BE2C (cell line): ENCODE data around the gene PRRT3.

Experiments
- DNase-seq: peaks from one replicate; pipeline ENCODE4 v3.0.0-alpha.2; 2020
- H3K27me3 ChIP-seq: fragments of 250-450 bp; sonication (Bioruptor Pico); 2 replicates; pipeline ENCODE4 v1.5.1; 2020; ENCODE audit warnings: mild to moderate bottlenecking
- H3K36me3 ChIP-seq: fragments of 250-450 bp; sonication (Bioruptor Pico); 2 replicates; pipeline ENCODE4 v1.5.1; 2020; ENCODE audit warnings: mild to moderate bottlenecking
- H3K4me1 ChIP-seq: fragments of 250-450 bp; sonication (Bioruptor Pico); 2 replicates; pipeline ENCODE4 v1.5.1; 2020
- H3K4me3 ChIP-seq: 2 replicates; pipeline ENCODE4 v1.5.1; 2011; ENCODE audit warnings: low read depth, low read length
- H3K9me3 ChIP-seq: fragments of 250-450 bp; sonication (Bioruptor Pico); 2 replicates; pipeline ENCODE4 v1.5.1; 2020
- CTCF ChIP-seq: IDR thresholded peaks from 2 replicates; pipeline ENCODE4 v1.5.1; 2012; ENCODE audit warnings: mild to moderate bottlenecking, low read depth, low read length

PRRT3 gene

GRCh38 chr3:9938966-9939365 is 13.2 kb downstream of the PRRT3 start:
- no peak for TF ChIP-seq CTCF
- H3K36me3 ChIP-seq = no peaks in the 10 kb centered on the region

GRCh38 chr3:9937486-9938238 is 14.5 kb downstream of the PRRT3 start:
- no peaks in the 10 kb centered on the region; the same call in 1 of the 2 replicates for H3K4me1 ChIP-seq
- no peaks in the 10 kb centered on the region for H3K27me3 ChIP-seq
- no peak for TF ChIP-seq CTCF
- no peaks in the 10 kb centered on the region for H3K9me3 ChIP-seq
- no peaks in the 10 kb centered on the region for H3K36me3 ChIP-seq
- DNase-seq = no peak
- no peak overlapping the region for H3K4me3 ChIP-seq

More at GRCh38 chr3:9938966-9939365, 13.2 kb downstream of the PRRT3 start:
- no peak overlapping the region for H3K4me3 ChIP-seq
- no peak for DNase-seq
- H3K9me3 ChIP-seq = no peaks in the 10 kb centered on the region
- no peaks in the 10 kb centered on the region for H3K27me3 ChIP-seq
- no peaks in the 10 kb centered on the region for H3K4me1 ChIP-seq

- DNase-seq = no peak
- no peak overlapping the region for H3K4me3 ChIP-seq
- H3K4me1 ChIP-seq = no peaks in the 10 kb centered on the region; the same call in 1 of the 2 replicates
- H3K27me3 ChIP-seq = no peaks in the 10 kb centered on the region
- no peaks in the 10 kb centered on the region for H3K9me3 ChIP-seq
- TF ChIP-seq CTCF = no peak
- no peaks in the 10 kb centered on the region for H3K36me3 ChIP-seq
Measured at GRCh38 chr3:9935966-9936510, 16.2 kb downstream of the PRRT3 start.

- Histone ChIP-seq H3K36me3 (no peaks in the 10 kb centered on the region), H3K9me3 (no peaks in the 10 kb centered on the region), H3K4me1 (no peaks in the 10 kb centered on the region; the same call in 1 of the 2 replicates), H3K27me3 (no peaks in the 10 kb centered on the region), H3K4me3 (no peak overlapping the region)
- no peak for TF ChIP-seq CTCF
- DNase-seq = no peak
Measured at GRCh38 chr3:9934993-9935392, 17.2 kb downstream of the PRRT3 start.

- DNase-seq = no peak
- no peaks in the 10 kb centered on the region for H3K27me3 ChIP-seq
- no peaks in the 10 kb centered on the region; the same call in 1 of the 2 replicates for H3K4me1 ChIP-seq
- H3K4me3 ChIP-seq = peak overlapping the region; percentile 58
- TF ChIP-seq CTCF = no peak
- no peaks in the 10 kb centered on the region for H3K36me3 ChIP-seq
- no peaks in the 10 kb centered on the region for H3K9me3 ChIP-seq
Measured at GRCh38 chr3:9934235-9934621, 18.0 kb downstream of the PRRT3 start.
